Keratinocyte (primary cell): ENCODE measurements around the gene SEL1L2. TPM values are rescaled to one million over a fixed set of nuclear protein-coding genes. Genes with fewer than 3 reads are reported as not detected.

Experiments
- DNase-seq: peaks from one replicate; pipeline ENCODE4 v3.0.0-alpha.2; 2011; ENCODE audit warnings: low read depth, missing footprints, low spot score
- FAIRE-seq: peaks from 2 replicates; lab custom pipeline; 2011; peaks lifted over from hg19 to GRCh38; lab: Jason Lieb, UNC
- H2AFZ ChIP-seq: 2 replicates; pipeline ENCODE4 v1.6.0; 2012; ENCODE audit warnings: low read length, control low read depth, inconsistent platforms; ENCODE audit not compliant: control insufficient read depth
- H3K27ac ChIP-seq: 2 replicates; pipeline ENCODE4 v1.5.1; 2011; ENCODE audit warnings: low read length; ENCODE audit not compliant: control insufficient read depth, insufficient read depth
- H3K27me3 ChIP-seq: 3 replicates; pipeline ENCODE4 v1.6.0; 2011; ENCODE audit warnings: low read length; ENCODE audit not compliant: control insufficient read depth, insufficient read depth; ENCODE audit errors: extremely low read depth
- H3K36me3 ChIP-seq, 2 experiments: 2 replicates in 1 of 2; 3 replicates in 1 of 2; pipeline ENCODE4 v1.5.1; 2011; ENCODE audit warnings: low read length in 2 of 2, mild to moderate bottlenecking in 1 of 2; ENCODE audit not compliant: control insufficient read depth in 2 of 2, insufficient read depth in 2 of 2; ENCODE audit errors: extremely low read depth in 1 of 2
- H3K4me1 ChIP-seq: 3 replicates; pipeline ENCODE4 v1.5.1; 2011; ENCODE audit warnings: low read length; ENCODE audit not compliant: control insufficient read depth, insufficient read depth; ENCODE audit errors: extremely low read depth
- H3K4me2 ChIP-seq: 3 replicates; pipeline ENCODE4 v1.6.0; 2011; ENCODE audit warnings: low read depth, low read length; ENCODE audit not compliant: control insufficient read depth, insufficient read depth; ENCODE audit errors: extremely low read depth
- H3K4me3 ChIP-seq, 3 experiments: fragments of 200-600 bp in 1 of 3; sonication (generic) in 1 of 3; 2 replicates in 2 of 3; 3 replicates in 1 of 3; pipeline ENCODE4 v1.5.1; 2011 to 2016; ENCODE audit warnings: low read length in 3 of 3, mild to moderate bottlenecking in 3 of 3, control low read depth in 2 of 3, inconsistent platforms in 1 of 3, low read depth in 1 of 3, mixed read lengths in 1 of 3, mixed run types in 1 of 3, moderate library complexity in 1 of 3; ENCODE audit not compliant: control insufficient read depth in 2 of 3, insufficient read depth in 2 of 3; ENCODE audit errors: extremely low read depth in 1 of 3
- H3K79me2 ChIP-seq: 2 replicates; pipeline ENCODE4 v1.6.0; 2012; ENCODE audit warnings: low read length; ENCODE audit not compliant: control insufficient read depth, insufficient read depth
- H3K9ac ChIP-seq: 3 replicates; pipeline ENCODE4 v1.6.0; 2011; ENCODE audit warnings: low read length; ENCODE audit not compliant: control insufficient read depth, insufficient read depth; ENCODE audit errors: extremely low read depth
- H3K9me1 ChIP-seq: 3 replicates; pipeline ENCODE4 v1.6.0; 2011; ENCODE audit warnings: low read length; ENCODE audit not compliant: control insufficient read depth, insufficient read depth; ENCODE audit errors: extremely low read depth
- H3K9me3 ChIP-seq: 2 replicates; pipeline ENCODE4 v1.5.1; 2012; ENCODE audit warnings: low read depth, low read length; ENCODE audit not compliant: control insufficient read depth
- H4K20me1 ChIP-seq: 3 replicates; pipeline ENCODE4 v1.6.0; 2011; ENCODE audit warnings: low read length; ENCODE audit not compliant: control insufficient read depth, insufficient read depth; ENCODE audit errors: extremely low read depth
- CTCF ChIP-seq, 3 experiments: IDR thresholded peaks in 1 of 3; conservative IDR thresholded peaks in 1 of 3; optimal IDR thresholded peaks in 1 of 3; 2 replicates in 2 of 3; 3 replicates in 1 of 3; pipeline versions ENCODE3 to v1.5.1; 2011; ENCODE audit warnings: low read length in 3 of 3, mild to moderate bottlenecking in 3 of 3, moderate library complexity in 2 of 3, control low read depth in 1 of 3, inconsistent platforms in 1 of 3; ENCODE audit not compliant: insufficient read depth in 2 of 3; ENCODE audit errors: extremely low read depth in 1 of 3
- EZH2 ChIP-seq: IDR thresholded peaks from one replicate; pipeline ENCODE4 v1.6.1; 2012; ENCODE audit warnings: inconsistent platforms, mild to moderate bottlenecking, low read length, moderate library complexity
- dilution Hi-C: fragments of 300-500 bp; cut with MboI; formaldehyde crosslinking; loops from one replicate; pipeline ENCODE4 v1.7.0; 2020; ENCODE audit warnings: low sequenced_read_pairs; ENCODE audit not compliant: extremely low pct_ligation_motif_present
- polyA plus RNA-seq, 5 experiments: library from polyadenylated mRNA; depleted of rRNA in 3 of 5; stranded (reverse) in 3 of 5; stranded (forward) in 1 of 5; unstranded in 1 of 5; fragments of >200 nt; gene quantifications; 1 replicate in 1 of 5; 2 replicates in 3 of 5; 3 replicates in 1 of 5; pipeline versions ENCODE4 v1.2.1 to v1.2.3, GENCODE V29; 2011 to 2012; ENCODE audit warnings: missing spikeins in 2 of 5, low read depth in 1 of 5, low replicate concordance in 1 of 5

The SEL1L2 gene
- polyA plus RNA-seq, 1 donor (not counting 4 experiments of a cell fraction or from before 2014, with no cell fraction given): not detected

GRCh38 chr20:13858439-13858838 lies 132.0 kb downstream of the SEL1L2 start:
- Histone ChIP-seq H3K27ac (no peak overlapping the region), H2AFZ (no peak overlapping the region), H3K4me1 (no peaks in the 10 kb centered on the region), H3K27me3 (no peaks in the 10 kb centered on the region), H3K4me3 (no peak overlapping the region), H4K20me1 (no peaks in the 10 kb centered on the region), H3K4me2 (no peak overlapping the region), H3K9me1 (no peaks in the 10 kb centered on the region), H3K36me3 (no peaks in the 10 kb centered on the region), H3K79me2 (no peaks in the 10 kb centered on the region), H3K9me3 (no peaks in the 10 kb centered on the region), H3K9ac (no peak overlapping the region)
- no peak for TF ChIP-seq CTCF (optimal IDR thresholded peaks at IDR 0.05 in 1 of 3, IDR thresholded peaks at IDR 0.05 in 1 of 3, conservative IDR thresholded peaks at IDR 0.05 in 1 of 3; ENCODE audit: extremely low read depth in 1 of 3, insufficient read depth in 2 of 3, low read length in 3 of 3)
- TF ChIP-seq EZH2: no peak
- FAIRE-seq: no peak
- dilution Hi-C loops: no loop called here
- no peak for DNase-seq

GRCh38 chr20:13857961-13858360 lies 132.5 kb downstream of the SEL1L2 start:
- Histone ChIP-seq H3K27me3 (no peaks in the 10 kb centered on the region), H3K4me3 (no peak overlapping the region), H3K4me1 (no peaks in the 10 kb centered on the region), H3K27ac (no peak overlapping the region), H2AFZ (no peak overlapping the region), H3K4me2 (no peak overlapping the region), H3K9ac (no peak overlapping the region), H3K9me3 (no peaks in the 10 kb centered on the region), H3K36me3 (no peaks in the 10 kb centered on the region), H3K9me1 (no peaks in the 10 kb centered on the region), H4K20me1 (no peaks in the 10 kb centered on the region), H3K79me2 (no peaks in the 10 kb centered on the region)
- DNase-seq: no peak
- dilution Hi-C loops: no loop called here
- TF ChIP-seq EZH2: no peak
- no peak for TF ChIP-seq CTCF (optimal IDR thresholded peaks at IDR 0.05 in 1 of 3, IDR thresholded peaks at IDR 0.05 in 1 of 3, conservative IDR thresholded peaks at IDR 0.05 in 1 of 3; ENCODE audit: extremely low read depth in 1 of 3, insufficient read depth in 2 of 3, low read length in 3 of 3)
- no peak for FAIRE-seq
